Smooth muscle cell (in vitro differentiated cells): ENCODE results near the gene CFAP299. TPM values are rescaled to one million over a fixed set of nuclear protein-coding genes. Genes with fewer than 3 reads are reported as not detected.

Experiments
- DNase-seq: peaks from one replicate; lab custom pipeline; 2025; ENCODE audit not compliant: unreplicated experiment; lab: John Stamatoyannopoulos, UW
- H2AFZ ChIP-seq: fragments of 200-600 bp; sonication (generic); 2 replicates; pipeline ENCODE4 v1.6.0; 2016; ENCODE audit warnings: antibody characterized with exemption, low read depth, mild to moderate bottlenecking
- H3F3A ChIP-seq: fragments of 200-600 bp; sonication (generic); 2 replicates; pipeline ENCODE4 v1.6.0; 2017; ENCODE audit warnings: antibody characterized with exemption, low read depth
- H3K27ac ChIP-seq: fragments of 200-600 bp; sonication (generic); 2 replicates; pipeline ENCODE4 v1.5.1; 2016; ENCODE audit warnings: low read depth, mild to moderate bottlenecking
- H3K27me3 ChIP-seq: fragments of 200-600 bp; sonication (generic); 2 replicates; pipeline ENCODE4 v1.6.1; 2016; ENCODE audit warnings: low read depth, mild to moderate bottlenecking
- H3K36me3 ChIP-seq: fragments of 200-600 bp; sonication (generic); 2 replicates; pipeline ENCODE4 v1.5.1; 2016; ENCODE audit warnings: low read depth
- H3K4me1 ChIP-seq: fragments of 200-600 bp; sonication (generic); 2 replicates; pipeline ENCODE4 v1.5.1; 2016; ENCODE audit warnings: low read depth
- H3K4me2 ChIP-seq: fragments of 200-600 bp; sonication (generic); 2 replicates; pipeline ENCODE4 v1.6.0; 2016; ENCODE audit warnings: mild to moderate bottlenecking
- H3K4me3 ChIP-seq: fragments of 200-600 bp; sonication (generic); 2 replicates; pipeline ENCODE4 v1.5.1; 2016; ENCODE audit warnings: mild to moderate bottlenecking
- H3K79me2 ChIP-seq: fragments of 200-600 bp; sonication (generic); 2 replicates; pipeline ENCODE4 v1.6.0; 2016; ENCODE audit warnings: low read depth, mild to moderate bottlenecking
- H3K9ac ChIP-seq: fragments of 200-600 bp; sonication (generic); 2 replicates; pipeline ENCODE4 v1.6.0; 2016; ENCODE audit warnings: low read depth
- H3K9me3 ChIP-seq: fragments of 200-600 bp; sonication (generic); replicated peaks from 2 replicates; pipeline ENCODE4 v1.5.1; 2016; ENCODE audit warnings: low read depth
- H4K20me1 ChIP-seq: fragments of 200-600 bp; sonication (generic); 2 replicates; pipeline ENCODE4 v1.6.0; 2016; ENCODE audit warnings: low read depth
- CTCF ChIP-seq: fragments of 200-600 bp; sonication (generic); IDR thresholded peaks from 2 replicates; pipeline ENCODE4 v1.5.1; 2017; ENCODE audit warnings: borderline replicate concordance, mild to moderate bottlenecking, antibody characterized with exemption; ENCODE audit not compliant: insufficient read depth, poor library complexity, severe bottlenecking
- whole genome bisulfite sequencing: methylation state at CpG from one replicate; pipeline ENCODE4 v1.1.7; 2016; ENCODE audit warnings: low lambda C conversion rate; 5-methylcytosine and 5-hydroxymethylcytosine counted together
- polyA plus RNA-seq: library from polyadenylated mRNA; unstranded; fragments of >200 nt; fragmentation: Nextera tagmentation; extraction: Ambion mirVana; gene quantifications from 2 replicates; pipeline ENCODE4 v1.2.1, GENCODE V29; 2016
- total RNA-seq: library from RNA; depleted of rRNA; stranded (reverse); fragments of >200 nt; gene quantifications from 2 replicates; pipeline ENCODE4 v1.2.3, GENCODE V29; 2014

CFAP299 gene
- total and polyA plus RNA-seq, 2 experiments from 2014 or later: not detected

- Histone ChIP-seq H3K27me3 (peaks cover 5% of the 10 kb centered on the region), H3K27ac (peak overlapping the region; percentile 64), H2AFZ (no peak overlapping the region), H3K4me1 (peaks cover 13% of the 10 kb centered on the region), H3K79me2 (no peaks in the 10 kb centered on the region), H3K9ac (no peak overlapping the region), H3K9me3 (no peaks in the 10 kb centered on the region), H3K36me3 (no peaks in the 10 kb centered on the region), H4K20me1 (no peaks in the 10 kb centered on the region), H3K4me2 (peak overlapping the region; percentile 12), H3K4me3 (no peak overlapping the region), H3F3A (peaks cover 6% of the 10 kb centered on the region)
- WGBS: 30% methylated on average over 3 of the region's 3 CpGs
- DNase-seq: no peak
- TF ChIP-seq CTCF: no peak
Observed at GRCh38 chr4:80305466-80305865, 30.1 kb upstream of the CFAP299 start.

GRCh38 chr4:80306260-80306659 is 29.3 kb upstream of the CFAP299 start:
- TF ChIP-seq CTCF: no peak
- Histone ChIP-seq H3K4me2 (no peak overlapping the region), H4K20me1 (no peaks in the 10 kb centered on the region), H3K27ac (peak overlapping the region; percentile 64), H3K79me2 (no peaks in the 10 kb centered on the region), H2AFZ (no peak overlapping the region), H3K36me3 (no peaks in the 10 kb centered on the region), H3K27me3 (no peaks in the 10 kb centered on the region), H3F3A (peaks cover 6% of the 10 kb centered on the region), H3K4me3 (no peak overlapping the region), H3K9me3 (no peaks in the 10 kb centered on the region), H3K4me1 (peaks cover 13% of the 10 kb centered on the region), H3K9ac (no peak overlapping the region)
- no peak for DNase-seq
- 58% methylated on average over 2 of the region's 2 CpGs for WGBS

- Histone ChIP-seq H4K20me1 (no peaks in the 10 kb centered on the region), H3K79me2 (no peaks in the 10 kb centered on the region), H2AFZ (no peak overlapping the region), H3K36me3 (no peaks in the 10 kb centered on the region), H3K27ac (peak overlapping the region; percentile 64), H3K4me2 (peak overlapping the region; percentile 60), H3K27me3 (no peaks in the 10 kb centered on the region), H3K4me3 (no peak overlapping the region), H3F3A (peaks cover 6% of the 10 kb centered on the region), H3K4me1 (peaks cover 13% of the 10 kb centered on the region), H3K9ac (peak overlapping the region; percentile 2), H3K9me3 (no peaks in the 10 kb centered on the region)
- no peak for TF ChIP-seq CTCF
- DNase-seq: no peak
- 24% methylated on average over 1 of the region's 1 CpG for WGBS
Observed at GRCh38 chr4:80307183-80307735, 28.3 kb upstream of the CFAP299 start.
